Skeletal muscle cell (primary cell): Measurements from ENCODE around the gene GSTP1.
"Not testable (repeated sequence)": the region's sequence is repeated elsewhere in the genome, so short reads cannot be mapped to it uniquely, and the experiment has no call there.

Source experiments
- DNase-seq: peaks from one replicate; pipeline ENCODE4 v3.0.0-alpha.2; 2010; ENCODE audit warnings: low read depth
- H3K4me3 ChIP-seq: 2 replicates; pipeline ENCODE4 v1.5.1; 2011; ENCODE audit warnings: low read depth, mild to moderate bottlenecking, control low read depth, low read length, moderate library complexity

Gene GSTP1

GRCh38 chr11:67583247-67584204 lies at the start of gene GSTP1:
GSTP1 (plus strand) TSS chr11:67583812; CDS start chr11:67583844, 32 bp downstream.
- peak within 1 kb of the TSS; percentile 82 for H3K4me3 ChIP-seq
- peak; percentile 61 for DNase-seq

- H3K4me3 ChIP-seq: no peak overlapping the region
- no peak for DNase-seq
These were observed 49.4 kb upstream of the GSTP1 start for GRCh38 chr11:67534070-67534679.

- H3K4me3 ChIP-seq: no peak overlapping the region
- DNase-seq: no peak
These were observed 48.1 kb upstream of the GSTP1 start for GRCh38 chr11:67535561-67535960.

GRCh38 chr11:67538306-67538705 lies 45.3 kb upstream of the GSTP1 start:
- DNase-seq: no peak
- H3K4me3 ChIP-seq: no peak overlapping the region

GRCh38 chr11:67538823-67539505 lies 44.6 kb upstream of the GSTP1 start:
- no peak for DNase-seq
- H3K4me3 ChIP-seq: no peak overlapping the region

GRCh38 chr11:67539550-67539949 lies 44.1 kb upstream of the GSTP1 start:
- DNase-seq: no peak
- H3K4me3 ChIP-seq: no peak overlapping the region

GRCh38 chr11:67541198-67541597 lies 42.4 kb upstream of the GSTP1 start:
- DNase-seq: no peak
- H3K4me3 ChIP-seq: no peak overlapping the region

GRCh38 chr11:67542169-67542568 lies 41.4 kb upstream of the GSTP1 start:
- no peak overlapping the region for H3K4me3 ChIP-seq
- no peak for DNase-seq

- no peak overlapping the region for H3K4me3 ChIP-seq
These were observed 40.6 kb upstream of the GSTP1 start for GRCh38 chr11:67542971-67543370.

GRCh38 chr11:67543585-67543984 lies 40.0 kb upstream of the GSTP1 start:
- DNase-seq: no peak

More at GRCh38 chr11:67542971-67543370, 40.6 kb upstream of the GSTP1 start:
- DNase-seq: no peak

GRCh38 chr11:67544616-67545242 lies 38.9 kb upstream of the GSTP1 start:
- DNase-seq: no peak
- H3K4me3 ChIP-seq: no peak overlapping the region

More at GRCh38 chr11:67543585-67543984, 40.0 kb upstream of the GSTP1 start:
- no peak overlapping the region for H3K4me3 ChIP-seq

GRCh38 chr11:67545280-67545679 lies 38.3 kb upstream of the GSTP1 start:
- no peak for DNase-seq
- H3K4me3 ChIP-seq: no peak overlapping the region

- DNase-seq, H3K4me3 ChIP-seq: not testable (repeated sequence)
These were observed 35.5 kb upstream of the GSTP1 start for GRCh38 chr11:67548112-67548511.

- H3K4me3 ChIP-seq: no peak overlapping the region
- DNase-seq: no peak
These were observed 35.0 kb upstream of the GSTP1 start for GRCh38 chr11:67548555-67549110.

GRCh38 chr11:67551127-67551526 lies 32.5 kb upstream of the GSTP1 start:
- DNase-seq: no peak
- H3K4me3 ChIP-seq: no peak overlapping the region

GRCh38 chr11:67551697-67552096 lies 31.9 kb upstream of the GSTP1 start:
- not testable (repeated sequence) for DNase-seq, H3K4me3 ChIP-seq

- H3K4me3 ChIP-seq: no peak overlapping the region
- no peak for DNase-seq
These were observed 27.4 kb upstream of the GSTP1 start for GRCh38 chr11:67556244-67556643.

GRCh38 chr11:67558084-67558772 lies 25.4 kb upstream of the GSTP1 start:
- DNase-seq: no peak
- no peak overlapping the region for H3K4me3 ChIP-seq
